A549 (cell line): ENCODE measurements around the gene RALA.

ENCODE experiments used
- CBX2 ChIP-seq: fragments of 200-600 bp; sonication (generic); IDR thresholded peaks from 2 replicates; pipeline ENCODE4 v1.6.1; 2016; ENCODE audit warnings: low read depth, mild to moderate bottlenecking, borderline replicate concordance
- CTCF ChIP-seq: fragments of >200 bp; sonication (Bioruptor Twin); formaldehyde crosslinking; IDR thresholded peaks from 3 replicates; pipeline ENCODE4 v1.5.1; 2016
- HDAC2 ChIP-seq: fragments of 200-600 bp; sonication (generic); IDR thresholded peaks from 2 replicates; pipeline ENCODE4 v1.6.1; 2016
- POLR2A ChIP-seq: IDR thresholded peaks from 2 replicates; pipeline ENCODE4 v1.6.1; 2012; ENCODE audit warnings: mild to moderate bottlenecking, low read length
- RAD21 ChIP-seq, 2 experiments: fragments of >200 bp in 1 of 2; sonication (Bioruptor Twin) in 1 of 2; formaldehyde crosslinking in 1 of 2; IDR thresholded peaks in 1 of 2; conservative IDR thresholded peaks in 1 of 2; 2 replicates in 1 of 2; 3 replicates in 1 of 2; pipeline ENCODE4 v1.6.1; 2012 to 2018; ENCODE audit warnings: inconsistent platforms in 1 of 2
- SMC3 ChIP-seq: fragments of >200 bp; sonication (Bioruptor Twin); formaldehyde crosslinking; IDR thresholded peaks from 3 replicates; pipeline ENCODE4 v1.6.1; 2018; ENCODE audit warnings: inconsistent platforms
- TF ChIP-seq, protein P1 (sequence below): fragments of 200-600 bp; sonication (generic); IDR thresholded peaks from 2 replicates; pipeline ENCODE4 v1.6.1; 2016; ENCODE audit warnings: antibody characterized with exemption, mild to moderate bottlenecking, moderate library complexity

- TF ChIP-seq, protein P1, sequence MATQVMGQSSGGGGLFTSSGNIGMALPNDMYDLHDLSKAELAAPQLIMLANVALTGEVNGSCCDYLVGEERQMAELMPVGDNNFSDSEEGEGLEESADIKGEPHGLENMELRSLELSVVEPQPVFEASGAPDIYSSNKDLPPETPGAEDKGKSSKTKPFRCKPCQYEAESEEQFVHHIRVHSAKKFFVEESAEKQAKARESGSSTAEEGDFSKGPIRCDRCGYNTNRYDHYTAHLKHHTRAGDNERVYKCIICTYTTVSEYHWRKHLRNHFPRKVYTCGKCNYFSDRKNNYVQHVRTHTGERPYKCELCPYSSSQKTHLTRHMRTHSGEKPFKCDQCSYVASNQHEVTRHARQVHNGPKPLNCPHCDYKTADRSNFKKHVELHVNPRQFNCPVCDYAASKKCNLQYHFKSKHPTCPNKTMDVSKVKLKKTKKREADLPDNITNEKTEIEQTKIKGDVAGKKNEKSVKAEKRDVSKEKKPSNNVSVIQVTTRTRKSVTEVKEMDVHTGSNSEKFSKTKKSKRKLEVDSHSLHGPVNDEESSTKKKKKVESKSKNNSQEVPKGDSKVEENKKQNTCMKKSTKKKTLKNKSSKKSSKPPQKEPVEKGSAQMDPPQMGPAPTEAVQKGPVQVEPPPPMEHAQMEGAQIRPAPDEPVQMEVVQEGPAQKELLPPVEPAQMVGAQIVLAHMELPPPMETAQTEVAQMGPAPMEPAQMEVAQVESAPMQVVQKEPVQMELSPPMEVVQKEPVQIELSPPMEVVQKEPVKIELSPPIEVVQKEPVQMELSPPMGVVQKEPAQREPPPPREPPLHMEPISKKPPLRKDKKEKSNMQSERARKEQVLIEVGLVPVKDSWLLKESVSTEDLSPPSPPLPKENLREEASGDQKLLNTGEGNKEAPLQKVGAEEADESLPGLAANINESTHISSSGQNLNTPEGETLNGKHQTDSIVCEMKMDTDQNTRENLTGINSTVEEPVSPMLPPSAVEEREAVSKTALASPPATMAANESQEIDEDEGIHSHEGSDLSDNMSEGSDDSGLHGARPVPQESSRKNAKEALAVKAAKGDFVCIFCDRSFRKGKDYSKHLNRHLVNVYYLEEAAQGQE = no peak
- TF ChIP-seq POLR2A (no peak), SMC3 (no peak), CBX2 (no peak), RAD21 (conservative IDR thresholded peaks at IDR 0.05 in 1 of 2, IDR thresholded peaks at IDR 0.05 in 1 of 2) (no peak), CTCF (no peak), HDAC2 (no peak)
Measured at GRCh38 chr7:39582536-39582935, 40.8 kb upstream of the RALA start.
